ENCODE results near the gene NAP1L1.

NAP1L1 gene

GRCh38 chr12:76083904-76084862 is at the start of gene NAP1L1:
Gene NAP1L1 (minus strand): TSS chr12:76084685. CDS start chr12:76074219, 10,466 bp downstream.
- Mint-ChIP-seq H3K36me3 (ENCODE audit: low read depth) (peaks cover 41% of the 10 kb centered on the region), H3K27me3 (no peaks in the 10 kb centered on the region), H3K4me3 (peak within 1 kb of the TSS; percentile 93), H3K4me1 (peaks cover 50% of the 10 kb centered on the region), H3K27ac (peak within 1 kb of the TSS; percentile 98), H3K9me3 (no peaks in the 10 kb centered on the region)
- DNase-seq (peak; percentile 96), ATAC-seq (peak; percentile 90)

GRCh38 chr12:76127588-76127987 is 43.1 kb upstream of the NAP1L1 start:
- Mint-ChIP-seq H3K9me3 (no peaks in the 10 kb centered on the region), H3K27ac (no peak overlapping the region)
- ATAC-seq, result no peak

GRCh38 chr12:76124456-76124855 is 40.0 kb upstream of the NAP1L1 start:
- no peak for DNase-seq
- H3K9me3 Mint-ChIP-seq, result peaks cover 4% of the 10 kb centered on the region
- peaks cover 5% of the 10 kb centered on the region for H3K27me3 Mint-ChIP-seq
- H3K36me3 Mint-ChIP-seq (ENCODE audit: low read depth), result no peaks in the 10 kb centered on the region
- H3K4me3 Mint-ChIP-seq, result no peak overlapping the region
- H3K27ac Mint-ChIP-seq, result no peak overlapping the region
- H3K4me1 Mint-ChIP-seq, result no peaks in the 10 kb centered on the region
- no peak for ATAC-seq

More at GRCh38 chr12:76127588-76127987, 43.1 kb upstream of the NAP1L1 start:
- no peak for DNase-seq
- Mint-ChIP-seq H3K4me1 (no peaks in the 10 kb centered on the region), H3K36me3 (ENCODE audit: low read depth) (no peaks in the 10 kb centered on the region), H3K27me3 (peaks cover 9% of the 10 kb centered on the region), H3K4me3 (no peak overlapping the region)

GRCh38 chr12:76123259-76124212 is 39.1 kb upstream of the NAP1L1 start:
- H3K27ac Mint-ChIP-seq, result no peak overlapping the region
- no peaks in the 10 kb centered on the region for H3K4me1 Mint-ChIP-seq
- H3K36me3 Mint-ChIP-seq (ENCODE audit: low read depth), result no peaks in the 10 kb centered on the region
- no peak for ATAC-seq
- H3K27me3 Mint-ChIP-seq, result peaks cover 5% of the 10 kb centered on the region
- H3K4me3 Mint-ChIP-seq, result no peak overlapping the region
- no peak for DNase-seq
- peaks cover 4% of the 10 kb centered on the region for H3K9me3 Mint-ChIP-seq

GRCh38 chr12:76119887-76120286 is 35.4 kb upstream of the NAP1L1 start:
- no peak overlapping the region for H3K27ac Mint-ChIP-seq
- H3K9me3 Mint-ChIP-seq, result peaks cover 4% of the 10 kb centered on the region
- no peaks in the 10 kb centered on the region for H3K4me1 Mint-ChIP-seq
- no peaks in the 10 kb centered on the region for H3K36me3 Mint-ChIP-seq (ENCODE audit: low read depth)
- H3K27me3 Mint-ChIP-seq, result peaks cover 5% of the 10 kb centered on the region
- H3K4me3 Mint-ChIP-seq, result no peak overlapping the region
- ATAC-seq, result no peak
- DNase-seq, result no peak

- ATAC-seq (no peak), DNase-seq (no peak)
- Mint-ChIP-seq H3K27me3 (no peaks in the 10 kb centered on the region), H3K36me3 (ENCODE audit: low read depth) (no peaks in the 10 kb centered on the region), H3K9me3 (peaks cover 4% of the 10 kb centered on the region), H3K4me3 (no peak overlapping the region), H3K4me1 (no peaks in the 10 kb centered on the region), H3K27ac (no peak overlapping the region)
Measured at GRCh38 chr12:76117751-76118150, 33.3 kb upstream of the NAP1L1 start.

GRCh38 chr12:76117067-76117691 is 32.7 kb upstream of the NAP1L1 start:
- no peaks in the 10 kb centered on the region for H3K36me3 Mint-ChIP-seq (ENCODE audit: low read depth)
- H3K4me1 Mint-ChIP-seq, result no peaks in the 10 kb centered on the region
- ATAC-seq, result no peak
- H3K27me3 Mint-ChIP-seq, result no peaks in the 10 kb centered on the region
- no peak for DNase-seq
- H3K4me3 Mint-ChIP-seq, result no peak overlapping the region
- no peak overlapping the region for H3K27ac Mint-ChIP-seq
- peaks cover 4% of the 10 kb centered on the region for H3K9me3 Mint-ChIP-seq

GRCh38 chr12:76113800-76114757 is 29.6 kb upstream of the NAP1L1 start:
- Mint-ChIP-seq H3K4me1 (no peaks in the 10 kb centered on the region), H3K27me3 (peaks cover 6% of the 10 kb centered on the region), H3K27ac (no peak overlapping the region), H3K9me3 (no peaks in the 10 kb centered on the region), H3K4me3 (no peak overlapping the region), H3K36me3 (ENCODE audit: low read depth) (no peaks in the 10 kb centered on the region)
- DNase-seq (no peak), ATAC-seq (no peak)

GRCh38 chr12:76111209-76111749 is 26.8 kb upstream of the NAP1L1 start:
- Mint-ChIP-seq H3K4me3 (no peak overlapping the region), H3K27me3 (peaks cover 9% of the 10 kb centered on the region), H3K27ac (no peak overlapping the region), H3K36me3 (ENCODE audit: low read depth) (no peaks in the 10 kb centered on the region), H3K9me3 (no peaks in the 10 kb centered on the region), H3K4me1 (no peaks in the 10 kb centered on the region)
- no peak for DNase-seq
- no peak for ATAC-seq

GRCh38 chr12:76109879-76110278 is 25.4 kb upstream of the NAP1L1 start:
- ATAC-seq, result no peak
- no peaks in the 10 kb centered on the region for H3K9me3 Mint-ChIP-seq
- no peak for DNase-seq
- H3K4me1 Mint-ChIP-seq, result no peaks in the 10 kb centered on the region
- H3K27ac Mint-ChIP-seq, result no peak overlapping the region
- no peak overlapping the region for H3K4me3 Mint-ChIP-seq
- peaks cover 9% of the 10 kb centered on the region for H3K27me3 Mint-ChIP-seq
- H3K36me3 Mint-ChIP-seq (ENCODE audit: low read depth), result no peaks in the 10 kb centered on the region

- Mint-ChIP-seq H3K36me3 (ENCODE audit: low read depth) (no peaks in the 10 kb centered on the region), H3K4me3 (no peak overlapping the region), H3K27ac (no peak overlapping the region), H3K27me3 (peaks cover 9% of the 10 kb centered on the region), H3K4me1 (no peaks in the 10 kb centered on the region), H3K9me3 (no peaks in the 10 kb centered on the region)
- DNase-seq, result no peak
- ATAC-seq, result no peak
Measured at GRCh38 chr12:76108356-76108755, 23.9 kb upstream of the NAP1L1 start.

- H3K4me1 Mint-ChIP-seq, result no peaks in the 10 kb centered on the region
- ATAC-seq (no peak), DNase-seq (no peak)
- peaks cover 11% of the 10 kb centered on the region for H3K27me3 Mint-ChIP-seq
- H3K9me3 Mint-ChIP-seq, result no peaks in the 10 kb centered on the region
- H3K36me3 Mint-ChIP-seq (ENCODE audit: low read depth), result no peaks in the 10 kb centered on the region
- no peak overlapping the region for H3K27ac Mint-ChIP-seq
- H3K4me3 Mint-ChIP-seq, result no peak overlapping the region
Measured at GRCh38 chr12:76106631-76107030, 22.1 kb upstream of the NAP1L1 start.

- no peaks in the 10 kb centered on the region for H3K9me3 Mint-ChIP-seq
Measured at GRCh38 chr12:76103958-76104357, 19.5 kb upstream of the NAP1L1 start.

More at GRCh38 chr12:76103958-76104357, 19.5 kb upstream of the NAP1L1 start:
- no peak for ATAC-seq
- DNase-seq, result no peak
- Mint-ChIP-seq H3K4me3 (no peak overlapping the region), H3K4me1 (no peaks in the 10 kb centered on the region), H3K27me3 (peaks cover 4% of the 10 kb centered on the region), H3K27ac (no peak overlapping the region), H3K36me3 (ENCODE audit: low read depth) (no peaks in the 10 kb centered on the region)

Data from activated naive CD8-positive, alpha-beta T cell treated with anti-CD3 and anti-CD28 coated beads, Interleukin-2, amount 50 U/mL, for 24 hours (primary cell).